HEK293 (cell line): ENCODE results near the gene IGFBP2.

ENCODE experiments used
- CTCF ChIP-seq: fragments of 450-650 bp; formaldehyde crosslinking; IDR thresholded peaks from 2 replicates; pipeline ENCODE4 v1.5.1; 2016; ENCODE audit warnings: missing biosample characterization, missing genetic modification characterization
- ZNF24 ChIP-seq: fragments of 450-650 bp; formaldehyde crosslinking; IDR thresholded peaks from 2 replicates; pipeline ENCODE4 v1.5.1; 2016; ENCODE audit warnings: missing biosample characterization, missing genetic modification characterization
- ZNF791 ChIP-seq: fragments of 450-650 bp; formaldehyde crosslinking; IDR thresholded peaks from 2 replicates; pipeline ENCODE4 v1.5.1; 2016; ENCODE audit warnings: missing biosample characterization, missing genetic modification characterization
- ZNF830 ChIP-seq: fragments of 450-650 bp; IDR thresholded peaks from 2 replicates; pipeline ENCODE4 v1.5.0; 2018; ENCODE audit warnings: missing biosample characterization, missing genetic modification characterization, low read depth, mild to moderate bottlenecking, moderate library complexity

- TF ChIP-seq CTCF (tag by site-specific recombination) (0 out of 2 replicates have a peak, but pooled peaks have one; percentile 11), ZNF24 (tag by site-specific recombination) (no peak), ZNF830 (no peak), ZNF791 (tag by site-specific recombination) (no peak)
Measured at GRCh38 chr2:216661639-216662375, 28.6 kb downstream of the IGFBP2 start.
